GM23248 (cell line): ENCODE data around the gene UBXN11. TPM values are rescaled to one million over a fixed set of nuclear protein-coding genes. Genes with fewer than 3 reads are reported as not detected.
"Not testable (repeated sequence)": the region's sequence is repeated elsewhere in the genome, so short reads cannot be mapped to it uniquely, and the experiment has no call there.

Experiments
- DNase-seq: peaks from one replicate; pipeline ENCODE4 v3.0.0-alpha.2; 2015
- H2AFZ ChIP-seq: fragments of 200-600 bp; sonication (generic); 2 replicates; pipeline ENCODE4 v1.6.1; 2016; ENCODE audit warnings: antibody characterized with exemption
- H3F3A ChIP-seq: fragments of 200-600 bp; sonication (generic); 2 replicates; pipeline ENCODE4 v1.6.1; 2016; ENCODE audit warnings: mild to moderate bottlenecking, antibody characterized with exemption, mixed run types; ENCODE audit not compliant: insufficient read depth
- H3K27ac ChIP-seq: fragments of 200-600 bp; sonication (generic); 2 replicates; pipeline ENCODE4 v1.5.1; 2016; ENCODE audit warnings: mild to moderate bottlenecking
- H3K27me3 ChIP-seq: fragments of 200-600 bp; sonication (generic); replicated peaks from 2 replicates; pipeline ENCODE4 v1.6.1; 2016; ENCODE audit warnings: mild to moderate bottlenecking; ENCODE audit not compliant: insufficient read depth
- H3K36me3 ChIP-seq: fragments of 200-600 bp; sonication (generic); 2 replicates; pipeline ENCODE4 v1.6.1; 2016; ENCODE audit warnings: low read depth, mild to moderate bottlenecking
- H3K4me1 ChIP-seq: fragments of 200-600 bp; sonication (generic); 2 replicates; pipeline ENCODE4 v1.6.1; 2016; ENCODE audit warnings: mild to moderate bottlenecking; ENCODE audit not compliant: insufficient read depth
- H3K4me2 ChIP-seq: fragments of 200-600 bp; sonication (generic); one replicate; pipeline ENCODE4 v1.6.1; 2016; ENCODE audit warnings: mild to moderate bottlenecking; ENCODE audit not compliant: unreplicated experiment
- H3K4me3 ChIP-seq: fragments of 200-600 bp; sonication (generic); 2 replicates; pipeline ENCODE4 v1.5.1; 2016; ENCODE audit warnings: mild to moderate bottlenecking
- H3K79me2 ChIP-seq: fragments of 200-600 bp; sonication (generic); 2 replicates; pipeline ENCODE4 v1.6.1; 2016; ENCODE audit warnings: mild to moderate bottlenecking; ENCODE audit not compliant: insufficient read depth
- H3K9ac ChIP-seq: fragments of 200-600 bp; sonication (generic); 2 replicates; pipeline ENCODE4 v1.6.1; 2016; ENCODE audit warnings: mild to moderate bottlenecking
- H3K9me2 ChIP-seq: fragments of 200-600 bp; sonication (generic); 2 replicates; pipeline ENCODE4 v1.6.1; 2016; ENCODE audit warnings: mixed run types, mild to moderate bottlenecking, moderate library complexity; ENCODE audit not compliant: insufficient read depth
- H3K9me3 ChIP-seq: fragments of 200-600 bp; sonication (generic); one replicate; pipeline ENCODE4 v1.6.1; 2017; ENCODE audit warnings: low read depth
- H4K20me1 ChIP-seq: fragments of 200-600 bp; sonication (generic); 2 replicates; pipeline ENCODE4 v1.6.0; 2016; ENCODE audit not compliant: insufficient read depth
- EZH2 ChIP-seq: fragments of 200-600 bp; sonication (generic); IDR thresholded peaks from 2 replicates; pipeline ENCODE4 v1.6.1; 2018; ENCODE audit warnings: antibody characterized with exemption, mild to moderate bottlenecking; ENCODE audit not compliant: insufficient read depth, poor library complexity, severe bottlenecking
- EZH2phosphoT487 ChIP-seq: fragments of 200-600 bp; sonication (generic); IDR thresholded peaks from 2 replicates; pipeline ENCODE4 v1.6.1; 2018; ENCODE audit warnings: antibody characterized with exemption, moderate library complexity, mild to moderate bottlenecking, low read depth; ENCODE audit not compliant: insufficient read depth
- WGBS, 2 experiments: methylation state at CpG; one replicate each; pipeline ENCODE4 v1.1.6; 2015 to 2017; ENCODE audit warnings: low lambda C conversion rate in 2 of 2, low coverage in 1 of 2; ENCODE audit errors: missing lambda C conversion rate in 2 of 2; 5-methylcytosine and 5-hydroxymethylcytosine counted together
- in situ Hi-C: fragments of 300-500 bp; cut with MboI; formaldehyde crosslinking; loops from 2 replicates; pipeline ENCODE4 v1.15.0; 2020
- polyA plus RNA-seq: library from polyadenylated mRNA; unstranded; fragments of >200 nt; fragmentation: Nextera tagmentation; extraction: Ambion mirVana; gene quantifications from 2 replicates; pipeline ENCODE4 v1.2.1, GENCODE V29; 2016
- total RNA-seq: library from RNA; depleted of rRNA; stranded (reverse); fragments of >200 nt; shearing (Covaris generic); gene quantifications from 2 replicates; pipeline ENCODE4 v1.2.3, GENCODE V29; 2014

UBXN11 gene
- total and polyA plus RNA-seq, 2 experiments from 2014 or later: 5.8 to 12.7 TPM

DNA sequence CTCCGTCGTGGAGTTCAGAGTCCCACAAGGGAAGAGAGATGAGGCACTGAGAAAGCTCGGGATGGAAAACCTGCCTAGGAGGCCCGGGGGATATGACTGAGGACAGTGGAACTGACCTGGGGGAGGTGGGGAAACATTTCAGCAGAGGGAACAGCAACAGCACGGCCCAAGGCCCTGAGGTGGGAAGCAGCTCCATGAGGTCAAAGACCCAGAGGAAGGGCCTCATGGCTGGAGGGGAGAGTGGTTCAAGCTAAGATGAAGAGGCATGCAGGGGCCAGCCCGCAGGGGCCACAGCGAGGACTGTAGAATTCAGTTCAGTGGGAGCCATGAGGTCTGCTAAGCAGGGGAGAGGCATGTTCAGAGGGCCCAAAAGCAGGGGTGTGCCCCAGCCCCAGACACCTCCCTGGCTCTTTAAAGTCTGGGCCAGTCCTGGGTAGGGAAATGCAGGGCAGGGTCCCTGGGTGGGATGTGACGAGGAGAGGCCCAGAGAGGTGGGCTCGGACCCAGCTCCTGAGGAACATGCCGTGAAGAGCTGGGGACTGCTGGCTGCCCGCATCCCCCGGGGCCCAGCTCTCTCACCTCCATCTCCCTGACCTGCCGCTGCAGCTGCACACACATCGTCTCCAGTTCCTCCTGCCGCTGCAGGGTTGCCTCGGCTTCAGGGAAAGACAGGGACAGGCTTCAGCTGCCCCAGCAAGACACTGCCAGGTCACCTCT is 9.9 kb downstream of the UBXN11 start:
- H3K4me3 ChIP-seq: no peak overlapping the region
- DNase-seq: no peak
- H3K9me3 ChIP-seq: no peaks in the 10 kb centered on the region
- H3K27ac ChIP-seq: no peak overlapping the region
- H3K27me3 ChIP-seq: no peaks in the 10 kb centered on the region
- in situ Hi-C loops: no loop called here
- H3K4me2 ChIP-seq: no peak overlapping the region
- H3F3A ChIP-seq: no peaks in the 10 kb centered on the region
- no peak for TF ChIP-seq EZH2phosphoT487
- TF ChIP-seq EZH2: no peak
- no peaks in the 10 kb centered on the region for H3K36me3 ChIP-seq
- 90 to 91% methylated on average over 15 to 16 of the region's 16 CpGs for WGBS, 2 experiments
- H3K9ac ChIP-seq: no peak overlapping the region
- no peaks in the 10 kb centered on the region for H3K9me2 ChIP-seq
- no peak overlapping the region for H2AFZ ChIP-seq
- no peaks in the 10 kb centered on the region for H4K20me1 ChIP-seq
- H3K79me2 ChIP-seq: no peaks in the 10 kb centered on the region
- no peaks in the 10 kb centered on the region for H3K4me1 ChIP-seq

DNA sequence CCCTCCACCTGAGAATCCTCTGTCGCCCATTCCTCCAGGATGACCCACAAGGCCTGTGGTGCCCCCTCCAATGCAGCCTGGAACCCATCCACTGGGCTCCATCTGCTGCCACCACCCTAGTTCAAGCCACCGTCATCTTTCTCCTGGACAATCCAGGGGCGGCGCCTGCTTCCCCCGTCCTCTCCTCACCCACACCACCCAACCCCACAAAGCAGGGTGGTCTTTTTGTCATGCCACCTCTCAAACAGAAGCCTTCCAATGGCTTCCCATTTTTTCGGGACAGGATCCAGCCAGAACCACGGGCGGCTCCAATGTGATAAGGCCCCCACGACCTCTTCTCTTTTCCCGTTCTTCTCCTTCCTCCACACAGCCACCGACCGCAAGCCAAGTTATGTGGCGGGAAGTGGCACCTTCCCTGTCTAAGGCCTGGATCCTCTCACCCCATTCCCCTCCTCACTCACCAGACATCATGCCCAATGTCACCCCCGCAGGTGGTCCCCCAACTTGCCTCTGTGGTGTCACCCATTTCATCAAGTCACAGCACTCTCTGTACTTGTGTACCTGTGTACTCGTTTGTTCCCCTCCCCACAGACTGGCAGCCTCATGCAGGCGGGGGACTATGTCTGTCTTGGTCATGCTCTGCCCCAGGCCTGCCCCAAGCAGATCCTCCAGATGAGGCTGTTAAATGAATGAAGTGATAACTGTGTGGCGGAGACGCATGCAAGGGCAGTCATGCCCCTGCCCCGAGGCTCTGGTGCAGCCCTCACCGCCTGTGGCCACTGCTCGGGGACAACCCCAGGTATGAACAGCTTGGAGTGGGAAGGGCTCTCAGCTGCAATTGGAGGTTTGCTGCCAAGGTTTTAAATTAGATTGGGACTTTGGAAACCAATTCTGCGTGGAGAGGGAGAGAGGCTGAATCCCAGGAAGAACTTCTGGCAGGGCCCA is 11.0 kb downstream of the UBXN11 start:
- WGBS, 2 experiments: 86 to 92% methylated on average over 17 to 22 of the region's 22 CpGs
- in situ Hi-C loops: no loop called here
- no peaks in the 10 kb centered on the region for H3K9me3 ChIP-seq
- no peak overlapping the region for H3K4me2 ChIP-seq
- H2AFZ ChIP-seq: no peak overlapping the region
- H3K36me3 ChIP-seq: no peaks in the 10 kb centered on the region
- H3K9ac ChIP-seq: no peak overlapping the region
- no peak for DNase-seq
- H3K4me3 ChIP-seq: no peak overlapping the region
- H3K27ac ChIP-seq: no peak overlapping the region
- TF ChIP-seq EZH2 (no peak), EZH2phosphoT487 (no peak)
- no peaks in the 10 kb centered on the region for H3K9me2 ChIP-seq
- no peaks in the 10 kb centered on the region for H3K27me3 ChIP-seq
- H3K79me2 ChIP-seq: no peaks in the 10 kb centered on the region
- no peaks in the 10 kb centered on the region for H4K20me1 ChIP-seq
- no peaks in the 10 kb centered on the region for H3F3A ChIP-seq
- H3K4me1 ChIP-seq: no peaks in the 10 kb centered on the region

DNA sequence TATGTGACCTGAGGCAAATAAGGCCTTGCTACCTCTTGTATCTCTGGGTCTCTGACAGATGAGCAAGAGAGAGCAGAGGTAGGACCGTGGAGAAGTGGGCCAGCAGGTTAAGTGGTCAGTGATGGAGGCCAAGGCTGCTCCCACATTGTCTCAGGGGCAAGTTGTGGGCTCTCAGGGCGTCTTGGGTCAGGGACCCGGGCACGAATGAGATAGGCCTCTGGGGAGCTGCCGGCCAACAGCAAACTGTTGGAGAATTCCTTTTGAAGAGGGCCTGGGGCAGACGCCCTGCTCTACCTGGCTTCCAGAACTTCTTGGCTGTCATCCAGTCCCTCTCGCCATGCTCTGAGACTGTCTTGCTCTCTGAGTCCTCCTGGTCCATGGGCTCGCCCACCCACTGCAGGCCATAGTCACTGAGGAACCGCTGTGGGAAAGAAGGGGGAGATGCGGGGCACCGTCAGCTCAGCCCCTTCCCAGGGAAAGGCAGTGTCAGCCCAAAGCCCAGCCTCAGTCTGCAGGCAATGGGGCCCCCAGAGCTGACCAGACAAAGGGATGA is 12.4 kb downstream of the UBXN11 start:
- WGBS, 2 experiments: 87 to 90% methylated on average over 11 of the region's 11 CpGs
- no peaks in the 10 kb centered on the region for H3K27me3 ChIP-seq
- TF ChIP-seq EZH2: no peak
- no peak for TF ChIP-seq EZH2phosphoT487
- H3K9ac ChIP-seq: no peak overlapping the region
- no peak overlapping the region for H3K4me2 ChIP-seq
- no peak overlapping the region for H3K27ac ChIP-seq
- no peaks in the 10 kb centered on the region for H3K9me3 ChIP-seq
- no peaks in the 10 kb centered on the region for H3F3A ChIP-seq
- H3K36me3 ChIP-seq: no peaks in the 10 kb centered on the region
- no peaks in the 10 kb centered on the region for H3K79me2 ChIP-seq
- H3K4me3 ChIP-seq: no peak overlapping the region
- H3K9me2 ChIP-seq: no peaks in the 10 kb centered on the region
- no peak for DNase-seq
- no peaks in the 10 kb centered on the region for H3K4me1 ChIP-seq
- in situ Hi-C loops: no loop called here
- no peaks in the 10 kb centered on the region for H4K20me1 ChIP-seq
- H2AFZ ChIP-seq: no peak overlapping the region

DNA sequence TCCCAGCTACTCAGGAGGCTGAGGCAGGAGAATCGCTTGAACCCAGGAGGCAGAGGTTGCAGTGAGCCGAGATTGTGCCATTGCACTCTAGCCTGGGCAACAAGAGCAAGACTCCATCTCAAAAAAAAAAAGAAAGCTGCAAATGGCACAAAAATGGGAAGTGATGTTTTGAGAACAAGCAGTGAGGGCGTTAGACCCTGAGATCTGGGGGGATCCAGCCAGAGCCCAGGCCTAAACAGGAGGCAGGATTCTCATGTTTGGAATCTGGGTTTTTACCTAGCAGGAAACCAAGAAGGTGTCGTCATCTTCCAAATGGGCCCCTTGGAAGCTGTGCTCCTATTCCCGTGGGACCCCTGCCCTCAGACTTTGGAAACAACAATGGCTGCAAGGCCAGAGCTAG is 13.7 kb downstream of the UBXN11 start:
- in situ Hi-C loops: not testable (repeated sequence)

More for the DNA sequence above, 13.7 kb downstream of the UBXN11 start:
- WGBS, 2 experiments: 96 to 98% methylated on average over 5 of the region's 5 CpGs
- not testable (repeated sequence) for H3K9me3 ChIP-seq, H3K27ac ChIP-seq, H3K79me2 ChIP-seq, H3K4me1 ChIP-seq, H3K27me3 ChIP-seq, H3K9ac ChIP-seq, DNase-seq, H3F3A ChIP-seq, H4K20me1 ChIP-seq, H3K4me3 ChIP-seq, H3K4me2 ChIP-seq, H3K36me3 ChIP-seq, H2AFZ ChIP-seq, H3K9me2 ChIP-seq
